ENCODE data around the gene OPCML. TPM values are rescaled to one million over a fixed set of nuclear protein-coding genes. Genes with fewer than 3 reads are reported as not detected.

OPCML gene
- polyA plus RNA-seq, 1 donor from 2014 or later: not detected

DNA sequence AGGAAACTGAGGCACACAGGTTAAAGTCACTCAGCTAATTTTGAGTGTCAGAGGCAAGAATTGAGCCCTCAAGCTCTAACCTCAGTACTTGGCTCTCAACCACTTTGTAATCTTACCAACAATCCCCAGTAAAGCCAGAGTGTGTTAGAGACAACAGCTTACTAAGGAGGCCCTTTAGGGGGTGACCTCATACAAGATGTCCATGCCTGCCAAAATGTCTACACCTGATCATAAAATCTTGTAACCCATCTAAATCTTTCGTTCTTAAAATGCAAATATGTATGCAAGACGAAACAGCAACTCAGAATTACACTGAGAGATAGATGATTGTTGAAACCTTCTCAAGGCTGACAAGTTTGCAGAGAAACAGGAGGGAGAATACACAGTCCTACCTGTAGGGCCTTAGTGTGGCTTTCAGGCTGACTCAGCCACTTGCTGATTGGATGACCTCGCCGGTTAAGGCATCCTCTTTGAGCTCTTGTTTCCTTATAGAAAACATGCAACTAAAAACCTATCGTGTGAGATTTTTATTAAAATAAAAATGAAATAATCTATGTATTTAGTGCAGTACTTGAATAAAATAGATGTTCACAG lies 143.2 kb downstream of the OPCML start:
- no peaks in the 10 kb centered on the region for H3K27me3 Mint-ChIP-seq
- H3K27ac Mint-ChIP-seq: no peak overlapping the region
- H3K4me3 Mint-ChIP-seq: no peak overlapping the region
- H3K4me1 Mint-ChIP-seq: no peaks in the 10 kb centered on the region
- peaks cover 0 to 2% (median 0%) of the 10 kb centered on the region in 3 donors for H3K9me3 Mint-ChIP-seq
- H3K36me3 Mint-ChIP-seq: peaks cover 3% of the 10 kb centered on the region

DNA sequence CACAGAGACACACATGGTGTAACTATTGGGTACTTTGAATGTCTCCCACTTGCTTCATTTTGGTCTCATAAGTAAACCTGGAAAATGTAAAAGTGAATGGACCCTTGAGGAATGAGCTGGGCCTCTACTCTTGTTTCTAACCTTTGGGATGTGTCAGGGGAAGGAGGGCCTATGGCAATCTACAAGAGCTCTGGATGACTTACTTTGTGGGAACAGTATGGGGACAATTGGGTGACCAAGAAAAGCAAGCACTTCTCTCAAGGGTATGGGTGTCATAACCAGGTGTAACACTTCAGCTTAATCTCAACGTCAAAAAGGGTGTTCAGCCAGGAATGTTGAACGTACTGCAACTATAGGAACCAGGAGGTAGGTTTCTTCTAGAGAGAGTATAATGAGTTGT lies 144.0 kb downstream of the OPCML start:
- Mint-ChIP-seq H3K9me3 (peaks cover 0 to 2% (median 0%) of the 10 kb centered on the region in 3 donors), H3K27ac (no peak overlapping the region), H3K27me3 (no peaks in the 10 kb centered on the region), H3K36me3 (peaks cover 3% of the 10 kb centered on the region), H3K4me1 (no peaks in the 10 kb centered on the region), H3K4me3 (no peak overlapping the region)

DNA sequence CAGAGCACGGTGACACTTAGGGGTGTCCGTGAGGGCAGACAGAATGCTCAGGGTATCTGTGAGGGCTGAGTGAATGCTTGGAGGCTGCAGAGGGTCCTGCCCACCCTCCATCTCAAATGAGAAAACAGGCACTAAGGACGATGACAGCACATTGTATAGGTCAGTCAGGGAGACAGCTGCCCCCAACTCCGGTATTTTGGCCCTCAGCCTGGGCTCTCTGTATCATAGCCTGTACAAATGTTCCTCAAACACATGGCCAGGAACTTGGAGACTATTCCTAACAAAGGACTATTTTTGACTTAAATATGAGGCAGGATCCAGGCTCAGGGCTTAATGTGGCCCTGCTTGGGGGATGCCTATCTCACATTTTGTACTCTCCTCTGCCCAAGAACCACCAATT lies 145.4 kb downstream of the OPCML start:
- H3K27ac Mint-ChIP-seq: no peak overlapping the region
- no peaks in the 10 kb centered on the region for H3K4me1 Mint-ChIP-seq
- H3K9me3 Mint-ChIP-seq: no peaks in the 10 kb centered on the region

DNA sequence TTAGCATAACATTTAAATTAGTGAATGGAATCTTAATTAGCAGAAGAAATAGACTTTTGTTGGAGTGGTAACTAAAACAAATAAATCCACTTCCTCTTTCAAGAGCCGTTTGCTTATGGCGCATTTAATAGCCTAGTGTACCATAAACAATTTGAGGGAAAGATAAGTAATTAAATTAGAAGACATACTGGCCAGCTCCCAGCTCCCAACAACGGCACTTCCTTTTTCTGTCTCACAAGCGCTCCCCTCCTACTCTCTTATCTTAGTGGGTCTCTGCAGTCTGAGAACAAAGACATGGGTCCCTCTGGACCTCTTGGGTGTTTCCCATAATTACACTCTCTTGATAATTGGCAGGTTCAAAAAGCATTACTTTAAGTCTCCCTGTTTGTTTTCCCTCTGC lies 146.0 kb downstream of the OPCML start:
- H3K9me3 Mint-ChIP-seq: no peaks in the 10 kb centered on the region
- H3K4me3 Mint-ChIP-seq: no peak overlapping the region
- no peak overlapping the region for H3K27ac Mint-ChIP-seq
- no peaks in the 10 kb centered on the region for H3K4me1 Mint-ChIP-seq
- H3K27me3 Mint-ChIP-seq: no peaks in the 10 kb centered on the region
- peaks cover 5% of the 10 kb centered on the region for H3K36me3 Mint-ChIP-seq

More for the DNA sequence above, 145.4 kb downstream of the OPCML start:
- Mint-ChIP-seq H3K36me3 (peaks cover 3% of the 10 kb centered on the region), H3K4me3 (no peak overlapping the region), H3K27me3 (no peaks in the 10 kb centered on the region)

DNA sequence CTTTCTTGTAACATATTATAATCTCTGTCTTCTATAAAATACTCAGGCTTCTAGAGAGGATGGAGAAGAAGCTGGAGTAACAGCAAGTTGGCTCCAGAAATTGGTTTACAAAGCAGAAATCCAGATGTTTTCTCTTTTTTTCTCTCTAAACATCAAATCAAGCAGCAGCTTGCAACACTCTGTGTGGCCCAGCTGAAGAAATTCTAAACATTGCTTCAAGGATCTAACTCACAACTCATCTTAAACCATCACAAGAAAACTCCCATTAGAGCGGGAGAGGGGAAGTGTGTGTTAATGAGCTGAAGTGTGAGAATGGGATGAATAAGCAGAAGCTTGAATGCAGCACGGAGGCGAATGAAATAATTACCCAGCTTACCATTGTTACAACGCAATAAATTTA lies 146.5 kb downstream of the OPCML start:
- Mint-ChIP-seq H3K9me3 (no peaks in the 10 kb centered on the region), H3K4me1 (no peaks in the 10 kb centered on the region), H3K27me3 (no peaks in the 10 kb centered on the region), H3K4me3 (no peak overlapping the region), H3K36me3 (peaks cover 5% of the 10 kb centered on the region), H3K27ac (no peak overlapping the region)

DNA sequence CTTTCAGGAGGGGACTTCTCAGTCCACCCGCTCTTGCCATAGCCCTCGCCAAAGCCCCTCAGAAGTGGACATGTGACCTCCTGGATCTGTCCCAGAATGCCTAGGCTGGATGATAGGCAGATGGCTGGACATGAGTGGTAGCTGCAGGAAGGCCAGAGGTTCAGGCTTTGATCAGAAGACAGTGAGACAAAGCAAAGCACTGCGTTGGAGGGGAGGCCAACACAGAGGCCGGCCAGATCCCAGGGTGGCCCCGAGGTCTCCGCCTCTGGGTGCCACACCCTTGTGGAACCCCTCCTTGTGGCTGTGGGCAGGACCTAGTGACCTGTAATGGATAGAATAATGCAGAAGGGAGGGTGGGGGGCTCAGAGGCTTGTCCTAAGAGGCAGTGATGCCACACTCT lies 147.6 kb downstream of the OPCML start:
- H3K4me1 Mint-ChIP-seq: no peaks in the 10 kb centered on the region
- H3K27ac Mint-ChIP-seq: no peak overlapping the region
- no peaks in the 10 kb centered on the region for H3K27me3 Mint-ChIP-seq
- peaks cover 5% of the 10 kb centered on the region for H3K36me3 Mint-ChIP-seq
- H3K9me3 Mint-ChIP-seq: no peaks in the 10 kb centered on the region
- no peak overlapping the region for H3K4me3 Mint-ChIP-seq

DNA sequence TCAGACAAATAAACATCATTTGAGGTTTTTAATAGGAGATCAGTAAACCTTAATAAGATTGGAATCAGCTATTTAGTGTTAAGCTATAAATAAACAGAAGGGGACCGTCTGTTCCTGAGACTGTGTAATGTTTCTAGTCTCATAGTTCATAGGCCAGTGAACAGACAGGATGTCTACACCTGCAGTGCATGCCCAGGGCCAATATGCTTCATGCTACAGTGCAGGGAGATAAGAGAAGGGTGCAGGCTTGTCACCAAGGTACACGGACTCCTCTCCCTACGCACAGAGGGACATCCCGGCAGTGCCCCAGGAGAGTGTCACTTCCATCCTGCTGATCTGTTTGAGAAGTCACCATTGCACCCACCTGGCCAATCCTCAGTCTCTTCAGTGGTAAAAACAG lies 148.6 kb downstream of the OPCML start:
- H3K4me3 Mint-ChIP-seq: no peak overlapping the region
- peaks cover 5% of the 10 kb centered on the region for H3K36me3 Mint-ChIP-seq
- no peaks in the 10 kb centered on the region for H3K4me1 Mint-ChIP-seq
- no peaks in the 10 kb centered on the region for H3K27me3 Mint-ChIP-seq
- H3K27ac Mint-ChIP-seq: no peak overlapping the region
- H3K9me3 Mint-ChIP-seq: peaks cover 0 to 2% (median 0%) of the 10 kb centered on the region in 3 donors

DNA sequence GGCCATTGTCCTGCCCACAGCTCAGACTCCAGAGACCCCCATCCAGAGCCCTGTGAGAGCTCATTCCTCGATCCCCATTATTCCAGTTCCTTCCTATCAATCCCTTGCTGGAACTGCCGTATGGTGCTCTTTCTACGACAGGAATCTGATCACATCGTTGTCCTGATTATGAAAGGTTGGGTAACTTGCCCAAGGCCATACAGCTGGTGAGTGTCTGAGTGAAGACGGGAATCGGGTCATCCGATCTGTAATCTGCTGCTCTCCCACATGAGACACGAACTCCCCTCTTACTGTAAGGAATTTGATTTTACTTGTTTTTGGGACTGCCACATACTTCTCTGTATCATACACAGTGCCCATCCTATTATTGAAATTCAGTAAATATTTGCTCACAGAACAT lies 149.1 kb downstream of the OPCML start:
- H3K4me3 Mint-ChIP-seq: no peak overlapping the region

DNA sequence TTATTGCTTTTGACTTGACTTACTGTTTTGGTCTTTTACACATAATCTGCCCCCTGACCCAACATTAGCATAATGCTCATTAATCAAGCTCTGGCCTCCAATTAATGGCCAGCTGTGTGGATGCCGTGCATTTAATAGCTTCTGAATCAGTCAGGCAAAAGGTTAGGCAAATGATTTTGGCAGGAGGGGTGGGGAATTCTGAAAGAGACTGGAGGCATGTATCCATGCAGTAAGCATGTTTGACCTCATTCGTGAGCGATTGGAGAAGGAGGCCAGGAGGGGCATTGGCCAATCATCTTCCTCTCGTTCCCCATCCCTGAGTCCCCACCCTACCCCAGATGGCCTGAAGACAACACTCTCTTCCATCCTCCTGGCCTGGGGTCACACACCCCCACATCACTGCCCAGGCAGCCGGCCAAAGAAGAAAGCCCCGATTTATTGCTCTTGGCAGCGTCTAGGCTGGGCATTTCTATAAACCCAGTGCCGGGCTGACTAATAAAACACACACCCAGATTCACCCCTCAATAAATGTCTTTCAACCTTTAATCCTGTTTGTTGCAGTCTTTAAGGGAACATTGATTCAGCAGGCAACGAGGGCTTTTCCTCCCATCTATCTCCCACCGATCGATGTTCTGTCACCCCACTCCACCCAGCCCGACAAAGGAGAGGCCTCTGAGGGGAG lies 150.0 kb downstream of the OPCML start:
- peaks cover 5% of the 10 kb centered on the region for H3K36me3 Mint-ChIP-seq
- no peaks in the 10 kb centered on the region for H3K4me1 Mint-ChIP-seq
- no peaks in the 10 kb centered on the region for H3K27me3 Mint-ChIP-seq
- H3K27ac Mint-ChIP-seq: no peak overlapping the region
- H3K9me3 Mint-ChIP-seq: peaks cover 0 to 2% (median 0%) of the 10 kb centered on the region in 3 donors
- H3K4me3 Mint-ChIP-seq: no peak overlapping the region

More for the DNA sequence above, 149.1 kb downstream of the OPCML start:
- H3K36me3 Mint-ChIP-seq: peaks cover 5% of the 10 kb centered on the region
- H3K9me3 Mint-ChIP-seq: peaks cover 0 to 2% (median 0%) of the 10 kb centered on the region in 3 donors
- H3K4me1 Mint-ChIP-seq: no peaks in the 10 kb centered on the region
- no peaks in the 10 kb centered on the region for H3K27me3 Mint-ChIP-seq
- H3K27ac Mint-ChIP-seq: peak overlapping the region in 1 of 3 donors; percentile 36

DNA sequence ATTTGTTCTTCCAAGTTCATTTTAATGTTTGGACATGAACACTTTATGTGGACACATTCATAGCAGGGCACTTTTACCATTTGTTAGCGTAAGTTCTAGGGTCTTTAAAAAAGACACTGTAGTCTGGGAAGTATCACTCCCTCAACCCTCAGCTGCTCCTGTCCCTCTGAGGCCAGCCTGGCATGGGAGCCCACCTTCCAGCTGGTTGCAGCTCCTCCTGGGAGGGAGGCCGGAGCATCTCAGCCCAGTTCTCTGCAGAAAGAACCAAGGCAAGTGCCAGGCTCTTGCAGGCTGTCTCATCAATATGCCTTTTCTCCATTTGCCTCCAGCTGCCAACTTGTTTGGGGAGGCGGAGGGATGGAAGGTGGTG lies 150.6 kb downstream of the OPCML start:
- H3K36me3 Mint-ChIP-seq: peaks cover 5% of the 10 kb centered on the region
- H3K9me3 Mint-ChIP-seq: peaks cover 0 to 2% (median 0%) of the 10 kb centered on the region in 3 donors
- peaks cover 0 to under 1% (median 0%) of the 10 kb centered on the region in 3 donors for H3K4me1 Mint-ChIP-seq
- no peak overlapping the region for H3K4me3 Mint-ChIP-seq
- H3K27ac Mint-ChIP-seq: no peak overlapping the region
- H3K27me3 Mint-ChIP-seq: no peaks in the 10 kb centered on the region

DNA sequence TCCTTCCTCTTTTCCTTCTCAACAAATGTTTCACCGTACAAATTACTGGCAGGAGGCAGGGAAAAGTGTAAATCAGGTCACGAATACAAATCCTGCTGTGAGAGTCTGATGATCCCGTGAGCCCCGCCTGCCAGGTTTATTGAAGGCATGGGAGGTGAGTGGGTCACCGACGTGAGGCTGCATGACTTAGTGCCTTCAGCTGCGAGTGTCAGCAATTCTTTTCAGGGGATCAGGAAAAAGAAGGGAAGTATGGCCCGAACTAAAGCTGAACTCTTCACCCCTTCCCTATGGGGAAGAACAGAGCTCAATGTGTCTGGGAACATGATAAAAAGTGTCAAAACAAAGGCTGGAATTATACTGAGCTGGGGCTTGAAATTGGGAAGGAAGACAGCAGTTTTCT lies 166.2 kb downstream of the OPCML start:
- no peaks in the 10 kb centered on the region for H3K4me1 Mint-ChIP-seq
- H3K36me3 Mint-ChIP-seq: no peaks in the 10 kb centered on the region

DNA sequence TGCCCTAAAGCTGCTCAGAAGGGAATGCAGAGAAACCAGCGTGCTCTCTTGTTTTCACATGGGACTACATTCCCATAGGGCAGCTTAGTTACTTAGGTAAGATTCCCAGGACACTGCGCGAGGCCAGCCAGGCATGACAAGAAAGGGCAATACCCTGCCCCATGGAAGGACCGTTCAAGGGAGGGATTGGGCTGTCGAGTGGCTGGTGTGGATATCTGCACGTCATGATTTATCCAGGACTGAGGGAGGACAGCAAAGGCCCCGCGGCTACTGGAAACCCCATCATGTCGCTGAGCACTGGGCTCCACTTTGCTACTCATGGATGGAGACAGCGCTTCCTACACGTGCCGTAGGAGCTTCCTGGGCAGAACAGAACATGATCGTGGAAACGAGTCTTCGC lies 169.4 kb downstream of the OPCML start:
- H3K27me3 Mint-ChIP-seq: no peaks in the 10 kb centered on the region
- no peak overlapping the region for H3K4me3 Mint-ChIP-seq
- peaks cover 3% of the 10 kb centered on the region for H3K36me3 Mint-ChIP-seq
- H3K4me1 Mint-ChIP-seq: peaks cover 0 to 2% (median 0%) of the 10 kb centered on the region in 3 donors
- H3K9me3 Mint-ChIP-seq: peaks cover 0 to 5% (median 0%) of the 10 kb centered on the region in 3 donors
- H3K27ac Mint-ChIP-seq: no peak overlapping the region

More for the DNA sequence above, 166.2 kb downstream of the OPCML start:
- H3K9me3 Mint-ChIP-seq: peaks cover 0 to 3% (median 0%) of the 10 kb centered on the region in 3 donors
- H3K27me3 Mint-ChIP-seq: no peaks in the 10 kb centered on the region
- no peak overlapping the region for H3K27ac Mint-ChIP-seq
- H3K4me3 Mint-ChIP-seq: no peak overlapping the region

DNA sequence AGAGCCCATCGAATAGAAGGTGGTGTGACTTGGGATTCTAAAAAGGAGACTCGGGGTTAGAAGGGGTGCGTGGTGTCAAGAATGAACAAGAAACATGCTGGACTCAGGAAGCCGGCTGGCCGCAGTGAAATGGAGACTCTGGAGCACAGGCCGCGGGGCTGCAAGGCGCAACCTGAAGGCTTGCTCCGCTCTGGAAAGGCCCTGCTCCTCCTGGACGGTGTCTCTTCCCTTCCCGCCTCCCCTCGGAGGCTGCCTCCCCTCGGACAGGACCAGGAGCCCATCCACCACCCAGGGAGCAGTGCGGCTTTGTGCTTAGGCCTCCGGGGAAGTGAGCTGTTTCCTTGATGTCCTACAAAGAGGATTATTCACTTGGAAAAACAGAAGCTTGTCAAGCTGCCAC lies 170.1 kb downstream of the OPCML start:
- Mint-ChIP-seq H3K27ac (no peak overlapping the region), H3K4me3 (no peak overlapping the region), H3K27me3 (no peaks in the 10 kb centered on the region), H3K9me3 (peaks cover 0 to 5% (median 0%) of the 10 kb centered on the region in 3 donors), H3K4me1 (peaks cover 0 to 2% (median 0%) of the 10 kb centered on the region in 3 donors), H3K36me3 (peaks cover 5% of the 10 kb centered on the region)

DNA sequence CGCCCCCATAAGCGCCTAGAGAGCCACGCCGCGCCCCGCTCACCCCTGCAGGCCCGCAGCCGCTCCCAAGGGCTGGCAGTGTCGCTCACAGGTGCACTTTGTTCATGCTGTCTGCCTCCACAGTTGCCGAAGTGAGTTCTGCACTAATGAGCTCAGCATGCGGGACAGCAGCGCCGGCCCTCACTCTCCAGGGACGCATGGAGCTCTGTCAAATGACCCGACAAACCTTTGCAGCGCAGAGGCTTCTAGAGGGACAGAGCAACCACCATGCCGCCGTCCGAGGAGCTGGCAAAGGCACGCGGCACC lies 170.7 kb downstream of the OPCML start:
- Mint-ChIP-seq H3K4me3 (no peak overlapping the region), H3K36me3 (peaks cover 5% of the 10 kb centered on the region), H3K9me3 (peaks cover 0 to 5% (median 0%) of the 10 kb centered on the region in 3 donors), H3K4me1 (peaks cover 0 to 2% (median 0%) of the 10 kb centered on the region in 3 donors), H3K27me3 (no peaks in the 10 kb centered on the region), H3K27ac (no peak overlapping the region)

DNA sequence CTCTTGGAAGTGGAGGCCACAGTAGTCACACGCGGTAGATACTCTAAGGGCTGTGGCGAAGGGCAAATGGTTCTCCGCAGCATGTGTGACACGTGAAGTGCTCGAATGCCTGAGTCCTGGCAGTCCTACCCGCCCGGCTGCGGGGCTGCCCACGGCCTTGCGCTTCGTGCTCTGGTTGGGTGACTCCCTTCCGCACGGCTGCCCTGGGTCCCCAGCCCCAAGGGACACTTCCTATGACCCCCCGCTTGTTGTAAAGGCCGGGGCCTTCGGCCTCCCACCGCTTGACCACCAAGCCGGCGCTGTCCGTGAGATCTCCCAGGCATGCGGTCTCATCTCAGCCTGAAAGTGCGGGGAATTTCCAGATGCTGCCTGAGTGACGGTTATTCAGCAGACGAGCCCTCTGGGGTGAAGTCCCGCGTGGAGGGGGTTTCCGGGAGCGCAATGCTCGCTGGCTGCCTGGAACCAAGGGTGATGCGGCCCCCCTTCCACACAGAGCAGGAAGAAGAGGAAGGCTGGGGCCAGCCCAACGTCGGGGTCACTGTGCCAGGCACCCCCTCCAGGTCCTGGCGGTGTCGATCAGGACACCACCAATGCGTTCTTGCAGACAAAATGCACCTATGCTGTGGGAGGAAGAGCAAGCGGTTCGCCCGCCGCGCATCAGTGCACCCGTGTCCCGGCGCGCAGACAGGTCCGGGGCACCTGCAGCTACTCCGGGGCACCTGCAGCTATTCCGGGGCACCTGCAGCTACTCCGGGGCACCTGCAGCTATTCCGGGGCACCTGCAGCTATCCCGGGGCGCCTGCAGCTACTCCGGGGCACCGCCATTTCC lies 171.2 kb downstream of the OPCML start:
- H3K27ac Mint-ChIP-seq: peak overlapping the region in 1 of 3 donors; percentile 57
- H3K9me3 Mint-ChIP-seq: peaks cover 0 to 5% (median 0%) of the 10 kb centered on the region in 3 donors
- peaks cover 0 to 2% (median 0%) of the 10 kb centered on the region in 3 donors for H3K4me1 Mint-ChIP-seq
- peaks cover 5% of the 10 kb centered on the region for H3K36me3 Mint-ChIP-seq
- no peak overlapping the region for H3K4me3 Mint-ChIP-seq
- no peaks in the 10 kb centered on the region for H3K27me3 Mint-ChIP-seq
